ENCODE data around the gene SAMD10.
"Not testable (repeated sequence)": the region's sequence is repeated elsewhere in the genome, so short reads cannot be mapped to it uniquely, and the experiment has no call there.

The SAMD10 gene

GRCh38 chr20:63968136-63968927, 11.1 kb downstream of the SAMD10 start:
- DNase-seq: no peak

GRCh38 chr20:63967330-63968135, 11.9 kb downstream of the SAMD10 start:
- DNase-seq: no peak

GRCh38 chr20:63966944-63967322, 12.5 kb downstream of the SAMD10 start:
- DNase-seq: no peak

GRCh38 chr20:63966172-63966943, 13.1 kb downstream of the SAMD10 start:
- DNase-seq: no peak

GRCh38 chr20:63964412-63964811, 15.0 kb downstream of the SAMD10 start:
- no peak for DNase-seq

GRCh38 chr20:63963784-63964301, 15.6 kb downstream of the SAMD10 start:
- DNase-seq: no peak

DNA sequence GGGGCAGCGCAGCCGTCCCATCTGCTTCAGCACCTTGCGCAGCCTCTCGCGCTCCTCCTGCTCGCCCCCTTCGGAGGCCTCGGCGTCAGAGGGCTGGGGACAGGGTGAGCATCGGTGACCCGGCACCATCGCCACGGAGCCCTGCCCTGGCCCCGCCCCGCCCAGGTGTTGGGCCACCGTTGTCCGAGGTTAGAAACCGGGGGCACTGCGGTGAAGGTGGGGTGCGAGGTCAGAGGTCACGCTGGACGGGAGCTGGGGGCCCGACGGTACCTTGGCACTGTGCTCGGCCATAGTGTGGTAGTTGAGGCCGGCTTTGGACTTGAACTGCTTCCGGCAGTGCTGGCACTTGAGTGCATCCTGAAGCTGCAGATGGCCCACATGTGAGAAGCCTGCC, 16.1 kb downstream of the SAMD10 start:
- DNase-seq: no peak

GRCh38 chr20:63962426-63963347, 16.8 kb downstream of the SAMD10 start:
- DNase-seq: no peak

GRCh38 chr20:63961664-63962425, 17.6 kb downstream of the SAMD10 start:
- DNase-seq: no peak

DNA sequence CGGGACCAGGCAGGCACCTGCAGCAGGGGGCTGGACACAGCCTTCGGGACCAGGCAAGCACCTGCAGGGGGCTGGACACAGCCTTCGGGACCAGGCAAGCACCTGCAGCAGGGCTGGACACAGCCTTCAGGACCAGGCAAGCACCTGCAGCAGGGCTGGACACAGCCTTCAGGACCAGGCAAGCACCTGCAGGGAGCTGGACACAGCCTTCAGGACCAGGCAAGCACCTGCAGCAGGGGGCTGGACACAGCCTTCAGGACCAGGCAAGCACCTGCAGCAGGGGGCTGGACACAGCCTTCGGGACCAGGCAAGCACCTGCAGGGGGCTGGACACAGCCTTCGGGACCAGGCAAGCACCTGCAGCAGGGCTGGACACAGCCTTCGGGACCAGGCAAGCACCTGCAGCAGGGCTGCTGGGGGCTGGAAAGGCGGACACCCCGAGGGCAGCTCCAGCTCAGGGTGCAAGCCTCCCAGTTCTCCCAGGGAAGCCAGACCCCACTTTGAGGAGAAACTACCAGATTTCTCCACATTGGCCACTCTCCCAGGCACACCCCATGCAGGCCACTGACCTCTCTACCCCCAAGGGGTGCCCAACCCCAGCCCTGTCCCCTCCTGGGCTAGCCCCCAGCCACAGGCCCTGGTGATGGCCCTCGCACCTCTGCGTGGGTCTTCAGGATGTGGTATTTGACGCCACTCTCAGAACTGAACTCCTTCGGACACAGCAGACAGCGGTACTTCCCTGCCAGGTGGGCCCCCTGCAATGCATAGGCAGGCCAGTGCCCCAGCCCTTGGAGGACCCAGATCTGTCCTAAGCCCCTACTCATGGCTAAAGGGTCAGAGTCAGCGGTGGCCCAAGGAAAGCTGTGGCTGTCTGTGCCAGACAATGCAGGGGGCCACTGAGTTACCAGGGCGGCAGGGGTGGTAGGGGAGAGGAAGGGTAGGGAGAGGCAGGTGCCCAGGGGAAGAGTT, 18.5 kb downstream of the SAMD10 start:
- DNase-seq: not testable (repeated sequence)

- no peak for DNase-seq
Observed at GRCh38 chr20:63959699-63960075, 19.8 kb downstream of the SAMD10 start.

DNA sequence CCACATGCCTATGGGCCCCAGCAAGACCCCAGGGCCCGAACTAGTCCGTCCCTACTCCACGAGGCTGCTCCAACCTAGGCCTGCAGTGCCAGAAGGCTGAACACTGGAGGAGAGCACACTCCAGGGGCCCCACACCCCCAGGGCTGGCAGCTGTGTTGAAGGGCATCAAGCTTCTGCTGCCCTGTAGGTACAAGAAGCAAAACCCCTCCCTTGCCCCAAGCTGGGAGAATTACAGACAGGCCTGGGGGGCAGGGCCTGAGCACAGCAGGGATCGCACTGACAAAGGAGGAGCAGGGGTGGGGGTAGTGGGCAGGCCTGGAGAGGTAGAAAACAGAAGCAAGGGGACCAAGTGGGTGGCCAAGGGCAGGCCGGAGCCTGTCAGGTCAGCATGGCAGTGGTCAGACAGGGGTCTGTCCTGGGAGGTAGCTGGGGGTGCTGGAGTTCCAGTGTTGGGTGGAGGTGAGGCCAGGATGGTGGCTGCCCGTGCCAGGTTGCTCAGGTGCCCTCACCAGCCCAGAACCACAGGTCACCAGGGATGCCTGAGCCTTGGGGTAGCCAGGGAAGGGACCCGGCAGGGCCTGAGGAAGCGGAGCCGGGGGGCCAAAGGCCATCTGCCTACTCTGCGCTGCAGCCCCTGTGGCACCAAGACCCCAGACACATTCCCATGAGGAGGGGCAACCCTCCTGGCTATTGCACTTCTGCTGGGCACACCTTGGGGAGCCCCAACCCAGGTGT, 20.3 kb downstream of the SAMD10 start:
- DNase-seq: no peak

DNA sequence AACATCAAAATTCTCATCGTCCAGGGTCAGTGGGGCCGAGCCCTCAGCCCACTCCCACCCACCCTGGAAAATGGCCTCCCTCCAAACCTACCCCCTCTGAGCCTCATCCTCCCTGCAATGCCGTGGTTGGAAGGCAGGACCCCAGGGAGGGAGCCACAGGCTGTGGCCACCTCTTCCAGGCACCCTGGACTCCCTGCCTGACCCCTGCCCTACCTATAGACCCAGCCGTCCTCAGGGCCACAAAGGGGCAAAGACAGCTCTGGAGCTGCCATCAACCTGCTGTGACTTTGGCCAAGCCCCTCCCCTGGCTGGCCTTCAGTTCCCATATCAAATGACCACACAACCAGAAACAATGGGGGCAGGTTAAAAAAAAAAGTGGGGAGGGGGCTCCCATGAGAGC, 21.0 kb downstream of the SAMD10 start:
- DNase-seq: no peak

- no peak for DNase-seq
Observed at GRCh38 chr20:63957690-63958441, 21.6 kb downstream of the SAMD10 start.

- DNase-seq: peak in 1 of 2 donors; percentile 61
Observed at GRCh38 chr20:63957004-63957689, 22.3 kb downstream of the SAMD10 start.

DNA sequence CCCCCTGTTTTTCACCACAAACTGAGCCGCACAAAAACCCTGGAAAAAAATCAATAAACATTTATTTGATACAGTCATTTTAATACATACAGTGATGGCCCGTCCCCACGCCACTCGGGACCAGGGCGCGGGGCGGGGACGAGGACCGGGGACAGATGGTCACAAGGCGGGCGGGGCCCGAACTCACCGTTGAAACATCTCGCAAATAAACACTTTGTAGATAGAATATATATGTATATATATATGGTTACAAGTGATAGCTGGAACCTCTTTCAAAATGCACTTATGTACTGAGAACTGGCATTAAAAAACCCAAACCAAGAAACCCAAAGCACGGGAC, 22.8 kb downstream of the SAMD10 start:
- DNase-seq: no peak

DNA sequence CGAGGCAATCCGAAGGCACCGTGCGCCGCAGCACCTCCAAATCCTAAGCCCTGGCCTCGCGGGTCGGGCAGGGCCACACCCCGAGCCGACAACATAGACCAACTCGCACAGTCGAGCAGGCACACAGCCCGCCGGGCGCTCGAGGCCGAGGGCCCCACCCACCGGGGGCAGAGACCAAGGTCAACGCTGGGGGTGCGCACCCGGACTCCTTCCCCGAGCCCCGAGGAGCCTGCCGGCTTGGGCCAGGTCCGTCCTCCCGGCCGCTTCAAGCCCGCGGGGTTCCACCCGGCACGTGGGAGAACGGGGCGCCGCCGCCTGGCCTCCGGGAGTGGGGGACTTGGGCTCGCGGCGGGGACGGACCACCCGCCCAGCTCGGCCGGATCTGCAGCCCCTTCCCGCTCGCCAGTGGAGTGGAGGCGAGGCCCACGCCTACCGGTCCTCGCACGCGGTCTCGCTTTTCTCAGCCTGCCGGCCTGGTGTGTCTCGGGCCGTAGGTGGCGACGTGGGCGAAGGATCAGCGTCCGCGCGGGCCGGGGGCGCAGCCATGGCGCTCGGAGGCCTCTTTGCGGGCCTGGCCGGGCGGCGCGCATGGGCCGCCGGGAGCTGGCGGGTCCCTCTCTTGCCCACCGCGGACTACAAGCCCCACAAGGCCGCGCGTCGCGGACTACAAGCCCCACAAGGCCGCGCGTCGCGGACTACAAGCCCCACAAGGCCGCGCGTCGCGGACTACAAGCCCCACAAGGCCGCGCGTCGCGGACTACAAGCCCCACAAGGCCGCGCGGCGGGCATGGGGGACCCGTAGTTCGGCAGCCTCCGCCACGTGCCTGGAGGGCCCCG, 23.4 kb downstream of the SAMD10 start, which contains the start of gene UCKL1:
Gene UCKL1 (minus strand): TSS at position 590 of the 837 bp plus-strand sequence. CDS start 44 bp downstream, at position 546.
- peak; percentile 91 for DNase-seq
